Activated T-cell treated with anti-CD3 and anti-CD28 coated beads, Interleukin-2, amount 50 U/mL, for 24 hours (primary cell): ENCODE measurements around the gene ENTPD6.
"Not testable (repeated sequence)": the region's sequence is repeated elsewhere in the genome, so short reads cannot be mapped to it uniquely, and the experiment has no call there.

ENCODE experiments used
- DNase-seq: peaks from one replicate; pipeline ENCODE4 v3.0.0-alpha.2; 2020
- H3K27ac Mint-ChIP-seq: 2 replicates; pipeline ENCODE4 v1.8.0; 2020; ENCODE audit warnings: mild to moderate bottlenecking, mixed read lengths
- H3K27me3 Mint-ChIP-seq: 2 replicates; pipeline ENCODE4 v1.8.0; 2020; ENCODE audit warnings: mixed read lengths
- H3K36me3 Mint-ChIP-seq: 2 replicates; pipeline ENCODE4 v1.8.0; 2020; ENCODE audit warnings: low read depth, mixed read lengths
- H3K4me1 Mint-ChIP-seq: 2 replicates; pipeline ENCODE4 v1.8.0; 2020; ENCODE audit warnings: low read depth, mixed read lengths
- H3K4me3 Mint-ChIP-seq: 2 replicates; pipeline ENCODE4 v1.8.0; 2020; ENCODE audit warnings: mild to moderate bottlenecking, moderate library complexity, mixed read lengths
- H3K9me3 Mint-ChIP-seq: 2 replicates; pipeline ENCODE4 v1.8.0; 2020; ENCODE audit warnings: mixed read lengths

ENTPD6 gene

GRCh38 chr20:25195014-25195961 lies at the start of gene ENTPD6:
Gene ENTPD6 (plus strand): TSS chr20:25195712. CDS start chr20:25206537, 10,825 bp downstream.
- Mint-ChIP-seq H3K36me3 (peaks cover 10% of the 10 kb centered on the region), H3K27me3 (no peaks in the 10 kb centered on the region)

GRCh38 chr20:25146976-25147375 lies 48.5 kb upstream of the ENTPD6 start:
- H3K27ac Mint-ChIP-seq: no peak overlapping the region
- H3K27me3 Mint-ChIP-seq: peaks cover 13% of the 10 kb centered on the region
- H3K36me3 Mint-ChIP-seq: no peaks in the 10 kb centered on the region
- no peak overlapping the region for H3K4me3 Mint-ChIP-seq
- H3K9me3 Mint-ChIP-seq: no peaks in the 10 kb centered on the region
- H3K4me1 Mint-ChIP-seq: peaks cover 7% of the 10 kb centered on the region
- no peak for DNase-seq

More at GRCh38 chr20:25195014-25195961, at the start of gene ENTPD6:
- peak; percentile 97 for DNase-seq
- H3K4me1 Mint-ChIP-seq: peaks cover 45% of the 10 kb centered on the region
- peak within 1 kb of the TSS; percentile 89 for H3K27ac Mint-ChIP-seq
- peak within 1 kb of the TSS; percentile 92 for H3K4me3 Mint-ChIP-seq
- H3K9me3 Mint-ChIP-seq: no peaks in the 10 kb centered on the region

- Mint-ChIP-seq H3K4me3 (no peak overlapping the region), H3K27me3 (peaks cover 13% of the 10 kb centered on the region), H3K9me3 (no peaks in the 10 kb centered on the region), H3K36me3 (no peaks in the 10 kb centered on the region), H3K27ac (no peak overlapping the region), H3K4me1 (peaks cover 7% of the 10 kb centered on the region)
- DNase-seq: no peak
Measured at GRCh38 chr20:25147716-25148115, 47.8 kb upstream of the ENTPD6 start.

GRCh38 chr20:25148181-25148981 lies 47.1 kb upstream of the ENTPD6 start:
- Mint-ChIP-seq H3K9me3 (no peaks in the 10 kb centered on the region), H3K27me3 (peaks cover 13% of the 10 kb centered on the region), H3K27ac (peak overlapping the region; percentile 86), H3K4me3 (peak overlapping the region; percentile 56), H3K4me1 (peaks cover 7% of the 10 kb centered on the region), H3K36me3 (no peaks in the 10 kb centered on the region)
- peak; percentile 78 for DNase-seq

- peaks cover 13% of the 10 kb centered on the region for H3K27me3 Mint-ChIP-seq
- H3K9me3 Mint-ChIP-seq: no peaks in the 10 kb centered on the region
- H3K4me3 Mint-ChIP-seq: peak overlapping the region; percentile 56
- peaks cover 7% of the 10 kb centered on the region for H3K4me1 Mint-ChIP-seq
- H3K27ac Mint-ChIP-seq: peak overlapping the region; percentile 86
- no peak for DNase-seq
- no peaks in the 10 kb centered on the region for H3K36me3 Mint-ChIP-seq
Measured at GRCh38 chr20:25148982-25149846, 46.3 kb upstream of the ENTPD6 start.

GRCh38 chr20:25150016-25150415 lies 45.5 kb upstream of the ENTPD6 start:
- peaks cover 13% of the 10 kb centered on the region for H3K27me3 Mint-ChIP-seq
- H3K4me3 Mint-ChIP-seq: no peak overlapping the region
- H3K4me1 Mint-ChIP-seq: peaks cover 7% of the 10 kb centered on the region
- no peaks in the 10 kb centered on the region for H3K9me3 Mint-ChIP-seq
- H3K27ac Mint-ChIP-seq: no peak overlapping the region
- no peaks in the 10 kb centered on the region for H3K36me3 Mint-ChIP-seq
- no peak for DNase-seq

GRCh38 chr20:25158043-25158442 lies 37.5 kb upstream of the ENTPD6 start:
- no peaks in the 10 kb centered on the region for H3K36me3 Mint-ChIP-seq
- no peak overlapping the region for H3K4me3 Mint-ChIP-seq
- peaks cover 7% of the 10 kb centered on the region for H3K27me3 Mint-ChIP-seq
- peaks cover 32% of the 10 kb centered on the region for H3K4me1 Mint-ChIP-seq
- no peak overlapping the region for H3K27ac Mint-ChIP-seq
- no peak for DNase-seq
- H3K9me3 Mint-ChIP-seq: no peaks in the 10 kb centered on the region

- DNase-seq: no peak
- H3K27ac Mint-ChIP-seq: peak overlapping the region; percentile 84
- H3K27me3 Mint-ChIP-seq: peaks cover 20% of the 10 kb centered on the region
- no peaks in the 10 kb centered on the region for H3K36me3 Mint-ChIP-seq
- H3K4me3 Mint-ChIP-seq: no peak overlapping the region
- peaks cover 2% of the 10 kb centered on the region for H3K9me3 Mint-ChIP-seq
- peaks cover 32% of the 10 kb centered on the region for H3K4me1 Mint-ChIP-seq
Measured at GRCh38 chr20:25160467-25160866, 35.0 kb upstream of the ENTPD6 start.

- Mint-ChIP-seq H3K4me3 (no peak overlapping the region), H3K9me3 (peaks cover 2% of the 10 kb centered on the region), H3K4me1 (peaks cover 32% of the 10 kb centered on the region), H3K27ac (peak overlapping the region; percentile 84), H3K27me3 (peaks cover 24% of the 10 kb centered on the region), H3K36me3 (no peaks in the 10 kb centered on the region)
- no peak for DNase-seq
Measured at GRCh38 chr20:25160897-25161296, 34.6 kb upstream of the ENTPD6 start.

- no peak for DNase-seq
- Mint-ChIP-seq H3K27me3 (peaks cover 30% of the 10 kb centered on the region), H3K4me1 (peaks cover 19% of the 10 kb centered on the region), H3K27ac (no peak overlapping the region), H3K9me3 (peaks cover 2% of the 10 kb centered on the region), H3K36me3 (no peaks in the 10 kb centered on the region), H3K4me3 (no peak overlapping the region)
Measured at GRCh38 chr20:25165128-25165527, 30.4 kb upstream of the ENTPD6 start.

- H3K4me1 Mint-ChIP-seq, H3K36me3 Mint-ChIP-seq, H3K4me3 Mint-ChIP-seq, H3K9me3 Mint-ChIP-seq, DNase-seq, H3K27ac Mint-ChIP-seq: not testable (repeated sequence)
- H3K27me3 Mint-ChIP-seq: peaks cover 30% of the 10 kb centered on the region
Measured at GRCh38 chr20:25166105-25166782, 29.3 kb upstream of the ENTPD6 start.

GRCh38 chr20:25173321-25173720 lies 22.2 kb upstream of the ENTPD6 start:
- DNase-seq: no peak
- Mint-ChIP-seq H3K27me3 (no peaks in the 10 kb centered on the region), H3K4me1 (peaks cover 13% of the 10 kb centered on the region), H3K4me3 (no peak overlapping the region), H3K27ac (no peak overlapping the region), H3K36me3 (no peaks in the 10 kb centered on the region), H3K9me3 (no peaks in the 10 kb centered on the region)

- Mint-ChIP-seq H3K4me1 (peaks cover 14% of the 10 kb centered on the region), H3K4me3 (no peak overlapping the region), H3K27me3 (no peaks in the 10 kb centered on the region), H3K27ac (no peak overlapping the region), H3K9me3 (no peaks in the 10 kb centered on the region), H3K36me3 (no peaks in the 10 kb centered on the region)
- DNase-seq: no peak
Measured at GRCh38 chr20:25173886-25174308, 21.6 kb upstream of the ENTPD6 start.
